Esophagus squamous epithelium (tissue), 5 donors: Measurements from ENCODE around the gene ABHD4. TPM values are rescaled to one million over a fixed set of nuclear protein-coding genes. Genes with fewer than 3 reads are reported as not detected.

Experiments used
- DNase-seq: peaks from one replicate; lab custom pipeline; 2025; lab: John Stamatoyannopoulos, UW
- H3K27ac ChIP-seq, 4 donors: fragments of 200-600 bp; sonication (generic); one replicate each; pipeline ENCODE4 v1.5.1; 2016 to 2019; ENCODE audit warnings: mild to moderate bottlenecking in 1 of 4
- H3K27me3 ChIP-seq, 4 donors: fragments of 200-600 bp; sonication (generic); 1 replicate in 3 of 4; 2 replicates in 1 of 4; pipeline versions ENCODE4 v1.5.1 to v1.6.0; 2017 to 2021; ENCODE audit warnings: antibody characterized with exemption in 1 of 4
- H3K36me3 ChIP-seq, 3 donors: fragments of 200-600 bp; sonication (generic); one replicate each; pipeline ENCODE4 v1.5.1; 2016 to 2019
- H3K4me1 ChIP-seq, 3 donors: fragments of 200-600 bp; sonication (generic); one replicate each; pipeline ENCODE4 v1.5.1; 2017 to 2019
- H3K4me3 ChIP-seq, 4 donors: fragments of 200-600 bp; sonication (generic); 1 replicate in 3 of 4; 2 replicates in 1 of 4; pipeline ENCODE4 v1.5.1; 2016 to 2019; ENCODE audit warnings: mild to moderate bottlenecking in 2 of 4, moderate library complexity in 1 of 4
- H3K9me3 ChIP-seq, 3 donors: fragments of 200-600 bp; sonication (generic); one replicate each; pipeline ENCODE4 v1.5.1; 2016 to 2019
- CTCF ChIP-seq, 6 experiments: fragments of 450-650 bp in 4 of 6; fragments of 200-600 bp in 2 of 6; sonication (generic) in 2 of 6; IDR thresholded peaks; one replicate each; pipeline ENCODE4 v1.5.1; 2016 to 2019; ENCODE audit warnings: antibody characterized with exemption in 6 of 6, mild to moderate bottlenecking in 4 of 6, moderate library complexity in 4 of 6
- POLR2A ChIP-seq, 4 donors: fragments of 450-650 bp; IDR thresholded peaks; one replicate each; pipeline ENCODE4 v1.6.1; 2017; ENCODE audit warnings: antibody characterized with exemption in 4 of 4, mild to moderate bottlenecking in 4 of 4, moderate library complexity in 3 of 4
- WGBS, 2 donors: methylation state at CpG; one replicate each; pipeline ENCODE4 v1.1.5; 2018; 5-methylcytosine and 5-hydroxymethylcytosine counted together
- intact Hi-C: fragments of 100-400 bp; cut with DNase I; formaldehyde crosslinking; loops from one replicate; pipeline ENCODE4 v1.15.0; 2022
- total RNA-seq, 4 donors: library from RNA; depleted of rRNA; stranded (reverse); fragments of >200 nt; gene quantifications; one replicate each; pipeline ENCODE4 v1.1.0, GENCODE V29; 2016
- donor health status: DM: yes; HTN: yes; CAD: no.

Gene ABHD4
- total RNA-seq, 4 donors from 2014 or later: 22.9 to 45.4 (median 30.1) TPM

GRCh38 chr14:22658946-22659345, 60.8 kb downstream of the ABHD4 start:
- Histone ChIP-seq H3K4me3 (no peak overlapping the region), H3K27me3 (no peaks in the 10 kb centered on the region), H3K4me1 (no peaks in the 10 kb centered on the region), H3K27ac (no peak overlapping the region), H3K9me3 (no peaks in the 10 kb centered on the region), H3K36me3 (no peaks in the 10 kb centered on the region)
- DNase-seq: no peak
- intact Hi-C loops: loop anchor here (10.0 kb wide), 2 partner anchors 104 to 196 kb away; no protein-coding TSS in a partner anchor
- 54 to 85% methylated on average over 1 of the region's 1 CpG for WGBS, 2 donors
- TF ChIP-seq POLR2A (IDR thresholded peaks at IDR 0.05) (no peak), CTCF (IDR thresholded peaks at IDR 0.05) (no peak)

- Histone ChIP-seq H3K27me3 (peaks cover 0 to 5% (median 0%) of the 10 kb centered on the region in 4 donors), H3K27ac (no peak overlapping the region), H3K4me3 (no peak overlapping the region), H3K36me3 (no peaks in the 10 kb centered on the region), H3K9me3 (no peaks in the 10 kb centered on the region), H3K4me1 (no peaks in the 10 kb centered on the region)
- intact Hi-C loops: no loop called here
- WGBS, 2 donors: 98% methylated on average over 4 of the region's 4 CpGs
- DNase-seq: no peak
- TF ChIP-seq CTCF (IDR thresholded peaks at IDR 0.05): no peak
Observed at GRCh38 chr14:22660654-22661053, 62.6 kb downstream of the ABHD4 start.

Other genes starting within 250 kb of the ABHD4 start
- 100 to 1,000 TPM; 174 to 280 (median 225) TPM for gene DAD1, start 9.1 kb upstream of the ABHD4 start, total RNA-seq
- not detected for gene OR6J1, start 46.1 kb downstream of the ABHD4 start, total RNA-seq
- gene OXA1L, start 168.4 kb downstream of the ABHD4 start, total RNA-seq: 10 to 100 TPM; 52.1 to 85.8 (median 73.4) TPM
- 10 to 100 TPM in 1 of 4 donors, 1 to 10 TPM in 2, not detected in 1; 2.5 to 12.6 (median 7.8) TPM for gene SLC7A7, start 217.1 kb downstream of the ABHD4 start, total RNA-seq
- 100 to 1,000 TPM in 1 of 4 donors, 10 to 100 TPM in 3; 32.8 to 142 (median 82.1) TPM for gene MRPL52, start 231.6 kb downstream of the ABHD4 start, total RNA-seq
- 100 to 1,000 TPM in 3 of 4 donors, 10 to 100 TPM in 1; 67.9 to 127 (median 102) TPM for gene MMP14, start 238.3 kb downstream of the ABHD4 start, total RNA-seq